H1 (cell line): ENCODE measurements around the gene RHOC. TPM values are rescaled to one million over a fixed set of nuclear protein-coding genes. Genes with fewer than 3 reads are reported as not detected.

Experiments used
- BCL11A ChIP-seq, 2 experiments: IDR thresholded peaks; one replicate each; pipeline ENCODE4 v1.6.1; 2011; ENCODE audit warnings: low read depth in 2 of 2, low read length in 2 of 2, mild to moderate bottlenecking in 2 of 2
- CHD1 ChIP-seq: IDR thresholded peaks from 2 replicates; pipeline ENCODE4 v1.6.1; 2012; ENCODE audit warnings: low read depth, low read length, improper control_type of control experiment
- CHD7 ChIP-seq: fragments of 300-600 bp; sonication (generic); IDR thresholded peaks from 2 replicates; pipeline ENCODE4 v1.7.1; 2012; ENCODE audit warnings: low read length, moderate library complexity, mild to moderate bottlenecking, inconsistent platforms; ENCODE audit not compliant: insufficient replicate concordance
- E2F6 ChIP-seq: IDR thresholded peaks from 2 replicates; pipeline ENCODE4 v1.6.1; 2012; ENCODE audit warnings: inconsistent platforms
- GABPA ChIP-seq: IDR thresholded peaks from 2 replicates; pipeline ENCODE4 v1.6.1; 2011; ENCODE audit warnings: mild to moderate bottlenecking, low read length, moderate library complexity, borderline replicate concordance; ENCODE audit not compliant: insufficient read depth
- HDAC6 ChIP-seq: IDR thresholded peaks from one replicate; pipeline ENCODE4 v1.7.1; 2012; ENCODE audit warnings: low read depth, mild to moderate bottlenecking, inconsistent platforms, low read length, moderate library complexity
- KDM1A ChIP-seq: fragments of 200-600, 300-600 bp; sonication (generic); IDR thresholded peaks from 2 replicates; pipeline ENCODE4 v1.7.1; 2016; ENCODE audit warnings: mild to moderate bottlenecking, low read length, borderline replicate concordance
- RNF2 ChIP-seq: fragments of 200-900, 300-1000 bp; sonication (generic); IDR thresholded peaks from 2 replicates; pipeline ENCODE4 v1.7.1; 2016; ENCODE audit warnings: borderline replicate concordance, low read depth, mild to moderate bottlenecking, antibody characterized with exemption, low read length; ENCODE audit not compliant: poor library complexity, severe bottlenecking; ENCODE audit errors: missing control alignments
- ZNF274 ChIP-seq: IDR thresholded peaks from 2 replicates; pipeline ENCODE4 v1.7.0; 2012; ENCODE audit warnings: low read length, borderline replicate concordance; ENCODE audit errors: extremely low read depth
- polyA plus RNA-seq, 7 experiments: library from polyadenylated mRNA; depleted of rRNA in 3 of 7; stranded (reverse) in 5 of 7; unstranded in 2 of 7; fragments of >200 nt in 5 of 7; fragments of 200-250 nt in 2 of 7; gene quantifications; 1 replicate in 5 of 7; 2 replicates in 1 of 7; 4 replicates in 1 of 7; pipeline versions ENCODE4 v1.2.1 to v1.2.3, GENCODE V29; 2011 to 2013; ENCODE audit warnings: missing spikeins in 2 of 7, mixed read lengths in 2 of 7
- total RNA-seq: library from RNA; stranded (reverse); fragmentation: NEBNext Ultra II Directional; extraction: Animal tissue kit (Norgen Biotek cat#: 25700); gene quantifications from 2 replicates; pipeline ENCODE4 v1.2.1, GENCODE V29; 2021

Gene RHOC
- total and polyA plus RNA-seq, 2 of the 8 experiments (the other 6 are each of a cell fraction or from before 2014, with no cell fraction given): 53.6 to 97.5 TPM

GRCh38 chr1:112674986-112675727 lies 31.8 kb downstream of the RHOC start (continued):
- TF ChIP-seq CHD7 (no peak), GABPA (0 out of 2 replicates have a peak, but pooled peaks have one; percentile 39), KDM1A (peak; percentile 47), ZNF274 (no peak), RNF2 (no peak), BCL11A (IDR thresholded peaks at IDR 0.05; ENCODE audit: low read depth in 2 of 2, low read length in 2 of 2) (no peak), CHD1 (no peak), HDAC6 (no peak), E2F6 (no peak)
